HepG2 (cell line): ENCODE results near the gene PERCC1. TPM values are rescaled to one million over a fixed set of nuclear protein-coding genes. Genes with fewer than 3 reads are reported as not detected.

ENCODE experiments used
- ATAC-seq: fragments of 200-7000 bp; cut with Tn5 transposase; 3 replicates; pipeline ENCODE4 v1.9.1; 2020; ENCODE audit warnings: mild to moderate bottlenecking, moderate library complexity
- BruUV-seq: library from RNA; stranded (reverse); fragments of 400-500 nt; replicated peaks from 2 replicates; lab custom pipeline; 2021; lab: Mats Ljungman, UMichigan
- CTCF ChIA-PET: fragments of 300-600 bp; formaldehyde crosslinking; extraction: SDS; loops from one replicate; lab custom pipeline; 2021; ENCODE audit warnings: low total read pairs, inconsistent platforms, low intra/inter-chr PET ratio; lab: Yijun Ruan, JAX
- POLR2A ChIA-PET: fragments of 350-600 bp; sonication (Branson Sonifier 250); formaldehyde crosslinking; loops from one replicate; lab custom pipeline; 2020; ENCODE audit warnings: antibody characterized with exemption, inconsistent platforms; lab: Yijun Ruan, JAX
- DNase-seq: peaks from one replicate; pipeline ENCODE4 v3.0.0-alpha.2; 2015; ENCODE audit warnings: low spot score
- FAIRE-seq: peaks from 3 replicates; lab custom pipeline; 2011; peaks lifted over from hg19 to GRCh38; lab: Jason Lieb, UNC
- H2AFZ ChIP-seq: one replicate; pipeline ENCODE4 v1.6.1; 2011; ENCODE audit warnings: low read length, inconsistent platforms
- H3K27ac ChIP-seq: fragments of 300-600 bp; 3 replicates; pipeline ENCODE4 v1.8.0; 2011; ENCODE audit warnings: mixed run types, mild to moderate bottlenecking, mixed read lengths, low read length, inconsistent platforms; ENCODE audit not compliant: insufficient read depth; ENCODE audit errors: extremely low read length
- H3K27me3 ChIP-seq, 2 experiments: fragments of 200-600 bp in 1 of 2; 2 replicates in 1 of 2; 3 replicates in 1 of 2; pipeline versions ENCODE4 v1.6.0 to v1.8.0; 2011; ENCODE audit warnings: low read length in 2 of 2, mild to moderate bottlenecking in 2 of 2, moderate library complexity in 2 of 2, inconsistent platforms in 1 of 2; ENCODE audit not compliant: insufficient read depth in 2 of 2, control insufficient read depth in 1 of 2
- H3K36me3 ChIP-seq, 2 experiments: fragments of 200-600 bp in 1 of 2; replicated peaks in 1 of 2; 2 replicates in 1 of 2; 3 replicates in 1 of 2; pipeline versions ENCODE4 v1.5.1 to v1.8.0; 2011; ENCODE audit warnings: low read length in 2 of 2, inconsistent platforms in 1 of 2; ENCODE audit not compliant: insufficient read depth in 2 of 2, control insufficient read depth in 1 of 2
- H3K4me1 ChIP-seq: 2 replicates; pipeline ENCODE4 v1.5.1; 2012; ENCODE audit warnings: low read length, inconsistent platforms; ENCODE audit not compliant: insufficient read depth
- H3K4me2 ChIP-seq: 2 replicates; pipeline ENCODE4 v1.6.0; 2011; ENCODE audit warnings: low read depth, low read length, inconsistent platforms
- H3K4me3 ChIP-seq, 3 experiments: fragments of 200-600 bp in 1 of 3; sonication (generic), shearing (Covaris generic) in 1 of 3; replicated peaks in 1 of 3; 2 replicates each; pipeline ENCODE4 v1.5.1; 2011 to 2016; ENCODE audit warnings: low read length in 3 of 3, inconsistent platforms in 2 of 3, low read depth in 2 of 3, mild to moderate bottlenecking in 2 of 3, control low read depth in 1 of 3, mixed read lengths in 1 of 3; ENCODE audit not compliant: insufficient read depth in 1 of 3
- H3K79me2 ChIP-seq: one replicate; pipeline ENCODE4 v1.6.1; 2011; ENCODE audit warnings: low read length, inconsistent platforms; ENCODE audit not compliant: insufficient read depth
- H3K9ac ChIP-seq: 2 replicates; pipeline ENCODE4 v1.6.0; 2011; ENCODE audit warnings: mild to moderate bottlenecking, low read depth, low read length, inconsistent platforms; ENCODE audit not compliant: insufficient read depth
- H3K9me3 ChIP-seq: 2 replicates; pipeline ENCODE4 v1.5.1; 2012; ENCODE audit warnings: mild to moderate bottlenecking, low read length
- H4K20me1 ChIP-seq: 2 replicates; pipeline ENCODE4 v1.6.0; 2011; ENCODE audit warnings: inconsistent platforms, mild to moderate bottlenecking, low read length, moderate library complexity; ENCODE audit not compliant: insufficient read depth
- AGO2 ChIP-seq: fragments of 200-400 bp; formaldehyde crosslinking; optimal IDR thresholded peaks from 2 replicates; pipeline ENCODE3; 2017; ENCODE audit warnings: mild to moderate bottlenecking, low read depth, low read length, moderate library complexity
- KAT7 ChIP-seq: IDR thresholded peaks from 2 replicates; pipeline ENCODE4 v1.6.1; 2018; ENCODE audit warnings: borderline replicate concordance, missing compliant biosample characterization
- RFX3 ChIP-seq: IDR thresholded peaks from 2 replicates; pipeline ENCODE4 v1.6.1; 2016; ENCODE audit warnings: missing biosample characterization, missing genetic modification reagents
- SRY ChIP-seq: sonication (generic); formaldehyde crosslinking; IDR thresholded peaks from 2 replicates; pipeline ENCODE4 v1.8.0; 2022; ENCODE audit warnings: mild to moderate bottlenecking, missing genetic modification reagents
- ZNF614 ChIP-seq: IDR thresholded peaks from 2 replicates; pipeline ENCODE4 v1.6.1; 2018; ENCODE audit warnings: missing biosample characterization, missing genetic modification reagents, inconsistent platforms, borderline replicate concordance
- WGBS: methylation state at CpG from one replicate; pipeline ENCODE4 v1.1.6; 2017; ENCODE audit warnings: low lambda C conversion rate; 5-methylcytosine and 5-hydroxymethylcytosine counted together
- in situ Hi-C: cut with HindIII; loops from 2 replicates; pipeline ENCODE4 v1.10.0; 2017; ENCODE audit warnings: low pct_unique_long_range_greater_than_20kb; ENCODE audit not compliant: extremely low pct_ligation_motif_present
- intact Hi-C: fragments of 100-400 bp; cut with micrococcal nuclease; formaldehyde crosslinking; loops from one replicate; pipeline ENCODE4 v1.10.0; 2022; ENCODE audit not compliant: unreplicated experiment
- polyA plus RNA-seq, 8 experiments: library from polyadenylated mRNA; depleted of rRNA in 3 of 8; stranded (reverse) in 7 of 8; unstranded in 1 of 8; fragments of >200 nt; fragmentation: Illumina TruSeq in 4 of 8; extraction: Trizol in 4 of 8; gene quantifications; 2 replicates each; pipeline versions ENCODE4 v1.2.1 to v1.2.3, GENCODE V29; 2011 to 2016; ENCODE audit warnings: low read depth in 4 of 8, missing spikeins in 1 of 8, mixed read lengths in 1 of 8; ENCODE audit not compliant: insufficient read depth in 1 of 8
- total RNA-seq, 5 experiments: library from RNA; depleted of rRNA; stranded (reverse); fragments of >200 nt; fragmentation: Illumina TruSeq; extraction: Trizol; gene quantifications; 2 replicates each; pipeline ENCODE4 v1.2.3, GENCODE V29; 2016; ENCODE audit warnings: low read depth in 1 of 5
- TF ChIP-seq, protein P1 (sequence below): sonication (generic); formaldehyde crosslinking; IDR thresholded peaks from 2 replicates; pipeline ENCODE4 v1.4.0; 2020; ENCODE audit warnings: mild to moderate bottlenecking, missing genetic modification reagents
- TF ChIP-seq, protein P2 (sequence below): sonication (generic); formaldehyde crosslinking; IDR thresholded peaks from 2 replicates; pipeline ENCODE4 v1.9.0; 2021; ENCODE audit warnings: mild to moderate bottlenecking, missing genetic modification reagents

The PERCC1 gene
- total and polyA plus RNA-seq, 2 of the 13 experiments (the other 11 are each of a cell fraction or from before 2014, with no cell fraction given), result 0.15 TPM; not detected in 1

DNA sequence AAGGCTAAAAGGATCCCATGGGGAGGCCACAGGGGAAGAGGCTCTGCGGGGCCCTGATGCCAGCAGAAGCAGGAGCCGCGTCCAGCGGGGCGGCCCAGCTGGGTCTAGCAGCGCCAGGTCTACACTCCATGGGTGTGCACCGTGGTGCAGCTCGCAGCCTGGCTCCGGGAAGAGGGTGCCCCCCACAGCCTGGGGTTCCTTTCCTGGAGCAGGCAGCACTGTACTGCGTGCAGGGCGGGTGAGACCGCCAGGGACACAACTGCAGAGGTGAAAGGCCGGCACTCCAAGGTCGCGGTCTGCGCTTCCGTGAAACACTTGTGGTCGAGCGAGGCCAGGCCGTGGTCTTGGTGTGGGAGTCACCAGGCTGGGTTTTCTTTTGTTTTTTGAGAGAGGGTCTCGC is 20.0 kb downstream of the PERCC1 start:
- WGBS, result no CpG with 5 or more reads among the region's 21 CpGs
- in situ Hi-C loops (no loop called here), intact Hi-C loops (no loop called here)
- Histone ChIP-seq H3K27me3 (no peaks in the 10 kb centered on the region), H3K4me1 (no peaks in the 10 kb centered on the region), H3K79me2 (no peaks in the 10 kb centered on the region), H3K4me2 (no peak overlapping the region), H3K4me3 (no peak overlapping the region), H4K20me1 (no peaks in the 10 kb centered on the region), H3K9me3 (no peaks in the 10 kb centered on the region), H2AFZ (no peak overlapping the region), H3K27ac (no peak overlapping the region), H3K36me3 (peaks cover 7 to 13% of the 10 kb centered on the region in 2 experiments; a peak in 4 of 5 replicates), H3K9ac (no peak overlapping the region)
- POLR2A ChIA-PET, result no interaction called here
- no peak for TF ChIP-seq KAT7
- TF ChIP-seq, protein P1, sequence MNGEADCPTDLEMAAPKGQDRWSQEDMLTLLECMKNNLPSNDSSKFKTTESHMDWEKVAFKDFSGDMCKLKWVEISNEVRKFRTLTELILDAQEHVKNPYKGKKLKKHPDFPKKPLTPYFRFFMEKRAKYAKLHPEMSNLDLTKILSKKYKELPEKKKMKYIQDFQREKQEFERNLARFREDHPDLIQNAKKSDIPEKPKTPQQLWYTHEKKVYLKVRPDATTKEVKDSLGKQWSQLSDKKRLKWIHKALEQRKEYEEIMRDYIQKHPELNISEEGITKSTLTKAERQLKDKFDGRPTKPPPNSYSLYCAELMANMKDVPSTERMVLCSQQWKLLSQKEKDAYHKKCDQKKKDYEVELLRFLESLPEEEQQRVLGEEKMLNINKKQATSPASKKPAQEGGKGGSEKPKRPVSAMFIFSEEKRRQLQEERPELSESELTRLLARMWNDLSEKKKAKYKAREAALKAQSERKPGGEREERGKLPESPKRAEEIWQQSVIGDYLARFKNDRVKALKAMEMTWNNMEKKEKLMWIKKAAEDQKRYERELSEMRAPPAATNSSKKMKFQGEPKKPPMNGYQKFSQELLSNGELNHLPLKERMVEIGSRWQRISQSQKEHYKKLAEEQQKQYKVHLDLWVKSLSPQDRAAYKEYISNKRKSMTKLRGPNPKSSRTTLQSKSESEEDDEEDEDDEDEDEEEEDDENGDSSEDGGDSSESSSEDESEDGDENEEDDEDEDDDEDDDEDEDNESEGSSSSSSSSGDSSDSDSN, result no peak
- no peak for TF ChIP-seq RFX3 (CRISPR knock-in tag)
- DNase-seq, result no peak
- no peak for FAIRE-seq
- CTCF ChIA-PET, result no interaction called here
- no TSS peak for BruUV-seq
- no peak for ATAC-seq

DNA sequence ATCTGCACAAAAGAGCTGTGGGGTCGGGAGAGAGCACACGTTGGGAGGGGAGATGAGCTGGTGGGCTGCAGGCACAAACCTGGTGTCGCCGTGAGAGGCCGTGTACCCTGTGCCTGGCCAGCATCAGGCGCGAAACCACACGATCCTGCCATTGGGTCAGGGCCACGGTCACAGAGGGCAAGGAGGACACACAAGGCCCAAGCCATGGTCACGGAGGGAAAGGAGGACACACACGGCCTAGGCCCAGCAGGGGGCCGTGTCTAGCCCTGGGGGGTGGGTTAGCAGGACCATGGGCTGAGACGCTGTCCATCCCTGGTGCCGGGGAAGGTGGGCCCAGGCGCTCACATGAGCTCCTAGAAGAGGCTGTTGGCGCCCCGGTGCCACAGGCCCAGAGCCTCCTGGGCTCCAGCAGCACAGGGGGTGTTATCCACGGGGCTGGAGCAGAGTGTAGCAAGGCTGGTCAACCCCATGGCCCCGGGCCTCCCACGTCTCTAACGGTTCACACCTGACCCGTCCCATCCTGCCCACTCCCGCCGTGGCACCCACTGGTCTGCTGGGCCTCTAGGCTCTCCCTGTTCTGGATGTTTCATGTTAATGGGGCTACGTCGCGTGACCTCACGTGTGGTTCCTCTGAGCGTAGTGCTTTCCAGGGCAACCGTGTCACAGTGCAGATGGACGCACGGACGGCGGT is 21.0 kb downstream of the PERCC1 start:
- ATAC-seq (no peak), DNase-seq (no peak), FAIRE-seq (no peak)
- H3K4me2 ChIP-seq, result no peak overlapping the region
- no peak for TF ChIP-seq SRY
- no peak for TF ChIP-seq ZNF614 (CRISPR knock-in tag)
- TF ChIP-seq, protein P2, sequence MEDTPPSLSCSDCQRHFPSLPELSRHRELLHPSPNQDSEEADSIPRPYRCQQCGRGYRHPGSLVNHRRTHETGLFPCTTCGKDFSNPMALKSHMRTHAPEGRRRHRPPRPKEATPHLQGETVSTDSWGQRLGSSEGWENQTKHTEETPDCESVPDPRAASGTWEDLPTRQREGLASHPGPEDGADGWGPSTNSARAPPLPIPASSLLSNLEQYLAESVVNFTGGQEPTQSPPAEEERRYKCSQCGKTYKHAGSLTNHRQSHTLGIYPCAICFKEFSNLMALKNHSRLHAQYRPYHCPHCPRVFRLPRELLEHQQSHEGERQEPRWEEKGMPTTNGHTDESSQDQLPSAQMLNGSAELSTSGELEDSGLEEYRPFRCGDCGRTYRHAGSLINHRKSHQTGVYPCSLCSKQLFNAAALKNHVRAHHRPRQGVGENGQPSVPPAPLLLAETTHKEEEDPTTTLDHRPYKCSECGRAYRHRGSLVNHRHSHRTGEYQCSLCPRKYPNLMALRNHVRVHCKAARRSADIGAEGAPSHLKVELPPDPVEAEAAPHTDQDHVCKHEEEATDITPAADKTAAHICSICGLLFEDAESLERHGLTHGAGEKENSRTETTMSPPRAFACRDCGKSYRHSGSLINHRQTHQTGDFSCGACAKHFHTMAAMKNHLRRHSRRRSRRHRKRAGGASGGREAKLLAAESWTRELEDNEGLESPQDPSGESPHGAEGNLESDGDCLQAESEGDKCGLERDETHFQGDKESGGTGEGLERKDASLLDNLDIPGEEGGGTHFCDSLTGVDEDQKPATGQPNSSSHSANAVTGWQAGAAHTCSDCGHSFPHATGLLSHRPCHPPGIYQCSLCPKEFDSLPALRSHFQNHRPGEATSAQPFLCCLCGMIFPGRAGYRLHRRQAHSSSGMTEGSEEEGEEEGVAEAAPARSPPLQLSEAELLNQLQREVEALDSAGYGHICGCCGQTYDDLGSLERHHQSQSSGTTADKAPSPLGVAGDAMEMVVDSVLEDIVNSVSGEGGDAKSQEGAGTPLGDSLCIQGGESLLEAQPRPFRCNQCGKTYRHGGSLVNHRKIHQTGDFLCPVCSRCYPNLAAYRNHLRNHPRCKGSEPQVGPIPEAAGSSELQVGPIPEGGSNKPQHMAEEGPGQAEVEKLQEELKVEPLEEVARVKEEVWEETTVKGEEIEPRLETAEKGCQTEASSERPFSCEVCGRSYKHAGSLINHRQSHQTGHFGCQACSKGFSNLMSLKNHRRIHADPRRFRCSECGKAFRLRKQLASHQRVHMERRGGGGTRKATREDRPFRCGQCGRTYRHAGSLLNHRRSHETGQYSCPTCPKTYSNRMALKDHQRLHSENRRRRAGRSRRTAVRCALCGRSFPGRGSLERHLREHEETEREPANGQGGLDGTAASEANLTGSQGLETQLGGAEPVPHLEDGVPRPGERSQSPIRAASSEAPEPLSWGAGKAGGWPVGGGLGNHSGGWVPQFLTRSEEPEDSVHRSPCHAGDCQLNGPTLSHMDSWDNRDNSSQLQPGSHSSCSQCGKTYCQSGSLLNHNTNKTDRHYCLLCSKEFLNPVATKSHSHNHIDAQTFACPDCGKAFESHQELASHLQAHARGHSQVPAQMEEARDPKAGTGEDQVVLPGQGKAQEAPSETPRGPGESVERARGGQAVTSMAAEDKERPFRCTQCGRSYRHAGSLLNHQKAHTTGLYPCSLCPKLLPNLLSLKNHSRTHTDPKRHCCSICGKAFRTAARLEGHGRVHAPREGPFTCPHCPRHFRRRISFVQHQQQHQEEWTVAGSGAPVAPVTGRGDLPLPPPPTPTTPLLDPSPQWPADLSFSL, result no peak
- TF ChIP-seq AGO2, result peak; percentile 66
- H3K27ac ChIP-seq, result no peak overlapping the region
- in situ Hi-C loops, result no loop called here
- ChIA-PET POLR2A (no interaction called here), CTCF (no interaction called here)
- no peaks in the 10 kb centered on the region for H3K4me1 ChIP-seq
- no peaks in the 10 kb centered on the region for H3K27me3 ChIP-seq
- H3K4me3 ChIP-seq, result no peak overlapping the region
- no peaks in the 10 kb centered on the region for H4K20me1 ChIP-seq
- no peak overlapping the region for H3K9ac ChIP-seq
- no peaks in the 10 kb centered on the region for H3K9me3 ChIP-seq
- H3K79me2 ChIP-seq, result no peaks in the 10 kb centered on the region
- intact Hi-C loops, result no loop called here
- BruUV-seq, result no TSS peak
- no peak overlapping the region for H2AFZ ChIP-seq
- WGBS, result 94% methylated on average over 6 of the region's 34 CpGs
- H3K36me3 ChIP-seq, result peaks cover 7 to 13% of the 10 kb centered on the region in 2 experiments; a peak in 4 of 5 replicates
